ACC112 (cell line): ENCODE measurements around the gene VTA1.
"Not testable (repeated sequence)": the region's sequence is repeated elsewhere in the genome, so short reads cannot be mapped to it uniquely, and the experiment has no call there.

ENCODE experiments used
- H2AFZ ChIP-seq: fragments of 200-600 bp; sonication (generic); one replicate; pipeline ENCODE4 v1.6.0; 2017; ENCODE audit warnings: antibody characterized with exemption, low read length; ENCODE audit not compliant: unreplicated experiment
- H3K27ac ChIP-seq: fragments of 200-600 bp; sonication (generic); 2 replicates; pipeline ENCODE4 v1.5.1; 2014; ENCODE audit warnings: low read depth, mild to moderate bottlenecking, antibody characterized with exemption, low read length, moderate library complexity
- H3K27me3 ChIP-seq: fragments of 200-600 bp; sonication (generic); 2 replicates; pipeline ENCODE4 v1.6.1; 2014; ENCODE audit warnings: mild to moderate bottlenecking, antibody characterized with exemption, low read length, moderate library complexity, mixed read lengths; ENCODE audit not compliant: insufficient read depth
- H3K36me3 ChIP-seq: fragments of 200-600 bp; sonication (generic); 2 replicates; pipeline ENCODE4 v1.6.1; 2016; ENCODE audit warnings: mild to moderate bottlenecking, antibody characterized with exemption, low read length, moderate library complexity, mixed read lengths; ENCODE audit not compliant: insufficient read depth
- H3K4me1 ChIP-seq: fragments of 200-600 bp; sonication (generic); one replicate; pipeline ENCODE4 v1.6.1; 2016; ENCODE audit warnings: low read length, mixed read lengths; ENCODE audit not compliant: insufficient read depth, unreplicated experiment, control insufficient read depth
- H3K4me3 ChIP-seq: fragments of 200-600 bp; sonication (generic); 2 replicates; pipeline ENCODE4 v1.5.1; 2014; ENCODE audit warnings: mild to moderate bottlenecking, low read depth, low read length
- H3K79me2 ChIP-seq: fragments of 200-600 bp; sonication (generic); one replicate; pipeline ENCODE4 v1.6.0; 2016; ENCODE audit warnings: low read length; ENCODE audit not compliant: control insufficient read depth, unreplicated experiment, insufficient read depth

The VTA1 gene, protein sequence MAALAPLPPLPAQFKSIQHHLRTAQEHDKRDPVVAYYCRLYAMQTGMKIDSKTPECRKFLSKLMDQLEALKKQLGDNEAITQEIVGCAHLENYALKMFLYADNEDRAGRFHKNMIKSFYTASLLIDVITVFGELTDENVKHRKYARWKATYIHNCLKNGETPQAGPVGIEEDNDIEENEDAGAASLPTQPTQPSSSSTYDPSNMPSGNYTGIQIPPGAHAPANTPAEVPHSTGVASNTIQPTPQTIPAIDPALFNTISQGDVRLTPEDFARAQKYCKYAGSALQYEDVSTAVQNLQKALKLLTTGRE

DNA sequence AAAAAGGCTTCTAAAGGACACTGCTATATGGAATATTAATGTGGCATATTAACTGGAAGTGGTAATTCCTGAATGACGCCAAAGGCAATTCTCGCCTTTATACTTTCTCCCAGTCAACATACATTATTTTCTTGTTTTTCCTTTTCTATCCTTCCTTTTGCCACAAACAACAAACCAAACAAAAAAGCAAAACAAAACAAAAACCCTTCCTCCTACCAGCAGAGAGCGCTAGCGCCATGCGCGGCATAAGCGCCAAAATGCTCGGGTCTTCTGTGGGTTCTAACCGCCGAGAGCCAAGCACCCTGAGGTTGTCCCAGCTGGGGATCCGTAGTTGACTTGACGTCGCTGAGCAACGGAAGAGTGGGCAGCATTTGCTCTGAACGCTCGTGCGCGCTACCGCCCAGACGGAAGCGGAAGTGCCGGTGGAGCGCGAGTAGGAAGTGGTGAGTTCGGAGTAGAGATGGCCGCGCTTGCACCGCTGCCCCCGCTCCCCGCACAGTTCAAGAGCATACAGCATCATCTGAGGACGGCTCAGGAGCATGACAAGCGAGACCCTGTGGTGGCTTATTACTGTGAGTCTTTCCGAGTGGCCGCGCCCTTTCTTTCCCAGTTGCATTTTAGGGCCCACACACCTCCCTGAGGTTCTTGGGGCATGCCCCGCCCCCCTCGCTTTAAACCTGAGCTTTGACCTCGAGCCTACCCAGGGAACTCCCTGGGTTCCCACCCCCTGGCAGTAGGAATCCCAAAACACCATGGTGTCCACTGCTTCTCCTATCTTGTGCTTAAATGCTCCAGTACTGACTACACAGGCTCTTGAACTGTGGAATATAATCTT, at the start of gene VTA1, which contains the start of gene NMBR:
Gene VTA1, plus strand, starts transcription at position 436 of the 835 bp plus-strand sequence. Its CDS starts 25 bp downstream, at position 461.
Gene NMBR, minus strand, starts transcription at position 295 of the 835 bp plus-strand sequence. CDS start 58,464 bp downstream, outside the sequence.
- Histone ChIP-seq H3K27ac (peak within 1 kb of the TSS; percentile 9; the same call in 1 of the 2 replicates), H3K36me3 (no peaks in the 10 kb centered on the region), H3K79me2 (peaks cover 49% of the 10 kb centered on the region), H3K4me1 (peaks cover 25% of the 10 kb centered on the region), H3K4me3 (peak within 1 kb of the TSS; percentile 88), H2AFZ (peak within 1 kb of the TSS; percentile 82), H3K27me3 (no peaks in the 10 kb centered on the region)

DNA sequence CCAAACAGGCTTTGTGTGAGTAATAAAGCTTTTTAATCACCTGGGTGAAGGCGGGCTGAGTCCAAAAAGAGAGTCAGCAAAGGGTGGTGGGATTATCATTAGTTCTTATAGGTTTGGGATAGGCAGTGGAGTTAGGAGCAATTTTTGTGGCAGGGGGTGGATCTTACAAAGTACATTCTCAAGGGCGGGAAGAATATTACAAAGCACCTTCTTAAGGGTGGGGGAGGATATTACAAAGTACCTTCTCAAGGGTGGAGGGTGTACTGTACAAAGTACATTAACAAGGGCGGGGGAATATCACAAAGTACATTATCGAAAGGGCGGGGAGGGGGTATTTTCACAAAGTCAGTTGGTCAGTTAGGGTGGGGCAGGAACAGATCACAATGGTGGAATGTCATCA, 42.2 kb upstream of the VTA1 start:
- not testable (repeated sequence) for H3K4me1 ChIP-seq, H3K79me2 ChIP-seq, H3K27me3 ChIP-seq, H3K36me3 ChIP-seq, H3K4me3 ChIP-seq, H3K27ac ChIP-seq, H2AFZ ChIP-seq

DNA sequence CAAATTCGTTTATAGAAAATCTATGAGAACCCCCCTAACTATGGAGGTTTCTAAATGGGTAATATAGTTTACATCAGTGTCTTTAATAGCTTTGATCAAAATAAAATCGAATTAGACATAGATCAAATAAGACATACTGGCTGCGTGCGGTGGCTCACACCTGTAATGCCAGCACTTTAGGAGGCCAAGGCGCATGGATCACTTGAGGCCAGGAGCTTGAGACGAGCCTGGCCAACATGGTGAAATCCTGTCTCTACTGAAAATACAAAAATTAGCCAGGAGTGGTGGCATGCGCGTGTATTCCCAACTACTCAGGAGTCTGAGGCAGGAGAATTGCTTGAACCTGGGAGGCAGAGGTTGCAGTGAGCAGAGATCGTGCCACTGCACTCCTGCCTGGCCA, 36.2 kb upstream of the VTA1 start:
- H3K36me3 ChIP-seq, H3K27ac ChIP-seq, H3K79me2 ChIP-seq, H2AFZ ChIP-seq, H3K4me3 ChIP-seq, H3K27me3 ChIP-seq, H3K4me1 ChIP-seq: not testable (repeated sequence)

DNA sequence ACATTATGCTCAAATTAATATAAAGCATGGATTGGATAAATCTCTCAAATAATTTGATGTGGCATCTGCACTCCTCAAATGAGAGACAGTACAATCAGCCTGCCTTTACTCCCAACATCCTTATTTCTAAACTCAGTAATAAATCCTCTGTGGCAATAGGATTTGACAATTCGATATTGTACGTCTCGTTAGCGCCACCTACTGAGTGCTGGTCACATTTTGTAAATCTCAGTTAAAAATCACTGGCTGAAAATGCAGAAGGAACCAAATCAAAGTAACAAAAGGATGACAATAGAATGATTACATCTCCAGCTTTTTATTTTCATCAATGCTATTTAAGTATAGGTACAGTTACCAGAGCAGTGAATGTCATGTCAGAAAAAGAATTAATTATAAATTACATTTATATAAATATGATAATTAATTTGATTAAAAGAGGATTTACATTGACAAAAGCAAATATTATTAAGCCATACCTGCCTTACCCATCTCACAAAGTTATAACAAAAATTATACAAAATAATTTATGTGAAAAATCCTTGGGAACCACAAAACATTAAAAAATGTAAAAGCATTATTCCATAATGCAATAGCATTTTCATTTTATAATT, 34.5 kb upstream of the VTA1 start:
- H3K27me3 ChIP-seq, result no peaks in the 10 kb centered on the region
- no peaks in the 10 kb centered on the region for H3K79me2 ChIP-seq
- no peak overlapping the region for H2AFZ ChIP-seq
- no peak overlapping the region for H3K4me3 ChIP-seq
- H3K4me1 ChIP-seq, result no peaks in the 10 kb centered on the region
- H3K27ac ChIP-seq, result no peak overlapping the region
- no peaks in the 10 kb centered on the region for H3K36me3 ChIP-seq

DNA sequence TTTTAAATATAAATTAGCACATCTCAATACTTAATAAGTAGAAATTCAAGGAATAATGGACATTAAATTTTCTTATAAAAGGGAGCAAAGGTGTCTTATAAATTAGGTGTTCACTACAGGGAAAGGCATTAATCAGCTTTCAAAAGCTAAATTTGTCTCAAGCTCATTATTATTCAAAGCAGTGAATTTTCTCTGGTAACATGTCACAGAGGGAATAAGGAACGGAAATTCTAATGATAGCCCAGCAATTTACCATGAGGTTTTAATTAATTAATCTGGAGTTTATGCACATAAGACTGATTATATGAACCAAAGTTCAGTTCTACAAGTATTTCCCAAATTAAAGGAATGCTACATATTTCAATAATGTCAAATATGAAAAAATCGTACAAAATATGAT, 29.7 kb upstream of the VTA1 start:
- H3K4me3 ChIP-seq, result no peak overlapping the region
- H2AFZ ChIP-seq, result no peak overlapping the region
- H3K27ac ChIP-seq, result no peak overlapping the region
- H3K79me2 ChIP-seq, result no peaks in the 10 kb centered on the region
- H3K4me1 ChIP-seq, result no peaks in the 10 kb centered on the region
- no peaks in the 10 kb centered on the region for H3K27me3 ChIP-seq
- no peaks in the 10 kb centered on the region for H3K36me3 ChIP-seq

DNA sequence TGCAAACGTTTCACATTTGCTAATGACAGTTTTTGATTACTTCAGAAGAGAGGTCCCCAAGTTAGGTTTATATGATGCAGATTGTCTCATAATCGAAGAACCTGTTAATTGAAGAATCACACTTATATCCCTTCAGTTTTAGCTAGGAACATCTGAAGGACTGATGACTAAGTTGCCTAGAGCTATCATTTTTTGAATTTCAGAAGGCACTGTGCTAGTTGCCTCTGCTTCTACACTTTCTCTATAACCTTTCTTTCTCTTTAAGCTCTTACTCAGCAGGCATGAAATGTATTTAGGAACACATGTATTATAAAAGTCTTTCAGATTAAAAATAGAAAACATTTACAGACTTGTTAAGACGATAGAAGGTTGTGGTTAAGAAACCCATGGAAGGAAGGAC, 28.7 kb upstream of the VTA1 start:
- Histone ChIP-seq H3K4me1 (no peaks in the 10 kb centered on the region), H3K27ac (no peak overlapping the region), H2AFZ (no peak overlapping the region), H3K27me3 (no peaks in the 10 kb centered on the region), H3K79me2 (no peaks in the 10 kb centered on the region), H3K36me3 (no peaks in the 10 kb centered on the region), H3K4me3 (no peak overlapping the region)

DNA sequence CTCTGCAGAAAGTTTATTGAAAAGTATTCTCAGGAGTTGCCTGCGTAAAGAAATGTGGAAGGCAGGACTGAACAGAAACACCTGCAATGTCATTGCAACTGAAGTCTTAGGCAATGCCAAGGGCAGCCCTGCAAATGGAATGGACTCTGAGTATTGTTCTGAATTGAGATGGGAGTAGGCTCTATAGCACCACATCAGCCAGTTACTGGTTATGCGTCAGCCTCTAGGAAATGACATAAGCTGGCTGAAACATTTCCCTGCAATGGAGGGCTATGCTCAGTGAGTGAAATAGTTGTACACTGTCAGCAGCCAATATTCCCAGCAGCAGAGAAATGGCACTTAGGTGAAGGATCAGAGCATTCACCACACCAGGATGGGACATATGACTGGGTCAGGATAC, 28.1 kb upstream of the VTA1 start:
- no peaks in the 10 kb centered on the region for H3K36me3 ChIP-seq
- H3K79me2 ChIP-seq, result no peaks in the 10 kb centered on the region
- no peak overlapping the region for H2AFZ ChIP-seq
- H3K27me3 ChIP-seq, result no peaks in the 10 kb centered on the region
- no peak overlapping the region for H3K27ac ChIP-seq
- no peak overlapping the region for H3K4me3 ChIP-seq
- no peaks in the 10 kb centered on the region for H3K4me1 ChIP-seq

DNA sequence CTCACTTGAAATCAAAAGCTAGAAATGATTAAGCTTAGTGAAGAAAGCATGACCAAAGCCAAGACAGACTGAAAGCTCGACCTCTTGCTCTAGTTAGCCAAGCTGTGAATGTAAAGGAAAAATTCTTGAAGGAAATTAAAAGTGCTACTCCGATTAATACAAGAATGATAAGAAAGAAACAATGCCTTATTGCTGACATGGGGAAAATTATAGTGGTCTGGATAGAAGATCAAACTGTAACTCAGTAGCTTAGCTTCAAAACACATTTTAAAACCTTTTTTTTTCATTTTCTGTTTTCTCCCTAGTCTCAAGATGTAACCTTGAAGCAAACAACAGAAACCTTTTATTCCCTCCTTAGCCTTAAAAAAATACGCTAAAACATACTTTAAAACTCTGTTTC, 25.7 kb upstream of the VTA1 start:
- Histone ChIP-seq H3K36me3 (no peaks in the 10 kb centered on the region), H3K4me3 (no peak overlapping the region)

DNA sequence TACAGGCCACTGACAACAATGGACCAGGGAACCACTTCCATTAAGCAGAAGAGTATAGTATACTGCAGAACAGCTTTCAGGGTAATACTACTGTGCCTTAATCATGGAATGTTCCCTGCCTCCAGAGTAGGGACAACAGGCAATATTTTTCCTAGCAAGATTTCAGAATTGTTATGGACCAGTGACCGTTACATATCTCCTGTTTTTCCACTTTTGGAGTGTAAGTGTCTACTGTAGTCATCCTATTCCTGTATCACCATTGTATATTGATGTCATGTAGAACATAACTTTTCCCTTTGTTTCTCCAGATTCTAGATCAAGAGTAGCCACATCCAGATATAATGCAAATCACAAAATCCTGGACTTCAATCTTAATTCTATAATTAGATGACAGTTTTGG, 16.2 kb upstream of the VTA1 start:
- H3K4me1 ChIP-seq, result no peaks in the 10 kb centered on the region
- no peak overlapping the region for H3K27ac ChIP-seq
- H3K79me2 ChIP-seq, result no peaks in the 10 kb centered on the region
- no peaks in the 10 kb centered on the region for H3K36me3 ChIP-seq
- no peak overlapping the region for H2AFZ ChIP-seq
- H3K4me3 ChIP-seq, result no peak overlapping the region
- 0 out of 2 replicates have a peak, but pooled peaks cover 4% of the 10 kb centered on the region for H3K27me3 ChIP-seq

More for the DNA sequence above, 25.7 kb upstream of the VTA1 start:
- Histone ChIP-seq H3K79me2 (no peaks in the 10 kb centered on the region), H3K27ac (no peak overlapping the region), H2AFZ (no peak overlapping the region), H3K4me1 (no peaks in the 10 kb centered on the region), H3K27me3 (no peaks in the 10 kb centered on the region)

DNA sequence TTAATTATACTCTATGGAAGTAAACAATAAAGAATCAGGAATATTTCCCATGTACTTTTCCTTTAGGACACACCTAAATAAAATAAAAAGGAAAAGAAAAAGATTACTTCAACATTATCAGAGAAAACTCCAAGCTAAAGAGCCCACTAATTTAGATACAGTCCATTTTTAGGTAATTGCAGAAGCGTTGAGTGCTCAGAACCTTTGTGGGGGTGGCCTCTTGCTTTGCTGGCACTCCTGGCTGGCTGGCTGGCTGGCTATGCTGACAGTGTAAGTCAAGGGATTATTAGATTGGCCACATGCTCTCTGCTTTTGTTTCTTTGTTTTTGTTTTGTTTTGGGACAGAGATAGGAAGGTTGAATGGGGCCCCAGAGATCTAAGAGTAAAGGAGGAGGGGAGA, 14.4 kb upstream of the VTA1 start, which contains the start of gene GJE1:
Gene GJE1, plus strand, starts transcription at position 301 of the 400 bp plus-strand sequence. CDS start 234 bp downstream, outside the sequence.
- H3K27me3 ChIP-seq, result 0 out of 2 replicates have a peak, but pooled peaks cover 4% of the 10 kb centered on the region
- H3K27ac ChIP-seq, result no peak within 1 kb of the TSS
- H3K79me2 ChIP-seq, result no peaks in the 10 kb centered on the region
- no peaks in the 10 kb centered on the region for H3K36me3 ChIP-seq
- no peak within 1 kb of the TSS for H2AFZ ChIP-seq
- no peaks in the 10 kb centered on the region for H3K4me1 ChIP-seq
- H3K4me3 ChIP-seq, result no peak within 1 kb of the TSS
